Neuron (in vitro differentiated cells): ENCODE results near the gene ASCC1.

Experiments used
- H2AFZ ChIP-seq: one replicate; pipeline ENCODE4 v1.6.1; 2013; ENCODE audit warnings: low read depth, mild to moderate bottlenecking, inconsistent platforms, low read length, moderate library complexity
- H3K27me3 ChIP-seq: one replicate; pipeline ENCODE4 v1.6.1; 2013; ENCODE audit warnings: low read length; ENCODE audit not compliant: insufficient read depth
- H3K36me3 ChIP-seq: one replicate; pipeline ENCODE4 v1.6.1; 2013; ENCODE audit warnings: low read length; ENCODE audit not compliant: insufficient read depth
- H3K4me1 ChIP-seq: one replicate; pipeline ENCODE4 v1.6.1; 2013; ENCODE audit warnings: low read length; ENCODE audit not compliant: insufficient read depth
- H3K4me3 ChIP-seq: 2 replicates; pipeline ENCODE4 v1.5.1; 2013; ENCODE audit warnings: mild to moderate bottlenecking, low read length, moderate library complexity
- H3K9me3 ChIP-seq: one replicate; pipeline ENCODE4 v1.6.1; 2013; ENCODE audit warnings: low read length

Gene ASCC1

DNA sequence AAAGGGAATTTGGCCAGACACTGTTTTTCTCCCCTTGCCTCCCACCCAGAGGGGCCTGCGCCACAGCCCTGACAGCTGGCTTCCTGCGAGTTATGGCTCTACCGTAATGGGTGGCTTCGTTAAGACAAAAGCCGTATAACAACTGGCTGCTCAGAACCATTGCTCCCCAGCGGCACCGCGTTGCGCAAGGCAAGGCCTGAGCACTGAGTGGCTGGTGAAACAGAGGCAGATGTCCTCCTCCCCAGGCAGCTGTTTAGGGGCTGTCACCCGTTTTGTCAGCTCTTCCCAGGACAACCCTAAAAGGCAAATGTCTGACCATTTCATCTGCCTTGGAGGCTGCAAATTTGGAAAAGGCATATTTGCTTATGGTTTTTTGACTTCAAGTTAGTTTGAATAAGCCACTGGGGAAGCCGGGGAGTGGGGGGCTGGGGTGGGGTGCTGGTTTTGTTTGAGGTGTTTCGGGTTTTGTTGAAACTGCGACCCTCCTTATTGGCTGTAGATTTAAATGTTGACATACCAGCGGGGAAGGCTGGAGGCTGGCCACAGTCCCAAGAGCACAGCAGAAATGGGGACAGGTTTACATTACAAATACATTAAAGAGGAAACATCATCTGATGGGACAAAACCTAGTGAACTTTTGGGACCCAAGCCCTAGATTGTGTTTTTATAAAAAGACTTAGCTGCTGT lies 127.0 kb downstream of the ASCC1 start:
- Histone ChIP-seq H3K4me1 (peaks cover 26% of the 10 kb centered on the region), H3K36me3 (no peaks in the 10 kb centered on the region), H3K9me3 (no peaks in the 10 kb centered on the region), H3K4me3 (peak overlapping the region; percentile 48), H3K27me3 (peaks cover 30% of the 10 kb centered on the region), H2AFZ (peak overlapping the region; percentile 18)

DNA sequence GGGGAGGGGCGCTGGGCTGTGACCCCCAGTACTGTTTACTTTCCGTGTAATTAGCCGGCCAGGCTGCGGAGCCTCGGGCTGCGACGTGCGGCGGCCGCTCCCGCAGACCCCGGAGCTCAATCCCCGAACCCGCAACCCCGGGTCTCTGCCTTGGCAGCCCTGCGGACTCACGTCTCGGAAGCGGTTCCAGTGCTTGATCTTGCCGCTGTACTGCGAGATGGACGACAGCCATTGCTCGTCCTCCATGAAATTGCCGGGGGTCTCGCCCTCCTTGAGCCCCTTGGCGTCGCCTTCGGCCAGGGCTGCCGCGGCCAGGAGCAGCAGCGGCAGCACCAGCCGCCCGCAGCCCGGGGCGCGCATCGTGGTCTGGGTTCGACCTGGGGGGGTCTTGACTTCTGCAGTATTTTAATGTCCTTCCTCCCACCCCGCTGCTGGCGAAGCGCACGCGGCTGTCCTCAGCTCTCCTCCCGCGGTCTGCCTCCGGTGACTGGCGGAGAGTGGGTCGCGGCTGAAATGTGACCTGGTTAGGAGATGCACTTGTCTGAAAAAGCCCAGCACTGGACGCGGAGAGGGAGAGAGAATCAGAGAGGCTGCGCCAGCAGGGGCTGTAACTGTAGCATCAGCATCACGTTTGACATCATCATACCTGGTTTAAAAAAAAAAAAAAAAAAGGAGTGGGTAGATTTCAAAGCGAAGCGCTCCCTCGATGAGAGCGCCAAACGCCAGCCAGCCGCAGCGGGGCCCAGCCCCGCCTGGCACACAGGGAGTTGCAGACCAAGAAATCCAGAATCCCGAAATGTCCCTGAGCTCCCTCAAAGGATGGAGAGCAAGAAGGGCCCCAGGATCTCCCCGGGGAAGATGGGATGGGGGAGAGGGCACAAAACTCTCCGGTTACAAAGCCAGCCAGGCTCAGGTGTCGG lies 127.8 kb downstream of the ASCC1 start, which contains the start of gene SPOCK2:
Gene SPOCK2 (minus strand): TSS at position 583 of the 920 bp plus-strand sequence. CDS start 223 bp downstream, at position 360.
- Histone ChIP-seq H2AFZ (peak within 1 kb of the TSS; percentile 64), H3K4me3 (peak within 1 kb of the TSS; percentile 48), H3K36me3 (no peaks in the 10 kb centered on the region), H3K4me1 (peaks cover 26% of the 10 kb centered on the region), H3K9me3 (no peaks in the 10 kb centered on the region), H3K27me3 (peaks cover 30% of the 10 kb centered on the region)

DNA sequence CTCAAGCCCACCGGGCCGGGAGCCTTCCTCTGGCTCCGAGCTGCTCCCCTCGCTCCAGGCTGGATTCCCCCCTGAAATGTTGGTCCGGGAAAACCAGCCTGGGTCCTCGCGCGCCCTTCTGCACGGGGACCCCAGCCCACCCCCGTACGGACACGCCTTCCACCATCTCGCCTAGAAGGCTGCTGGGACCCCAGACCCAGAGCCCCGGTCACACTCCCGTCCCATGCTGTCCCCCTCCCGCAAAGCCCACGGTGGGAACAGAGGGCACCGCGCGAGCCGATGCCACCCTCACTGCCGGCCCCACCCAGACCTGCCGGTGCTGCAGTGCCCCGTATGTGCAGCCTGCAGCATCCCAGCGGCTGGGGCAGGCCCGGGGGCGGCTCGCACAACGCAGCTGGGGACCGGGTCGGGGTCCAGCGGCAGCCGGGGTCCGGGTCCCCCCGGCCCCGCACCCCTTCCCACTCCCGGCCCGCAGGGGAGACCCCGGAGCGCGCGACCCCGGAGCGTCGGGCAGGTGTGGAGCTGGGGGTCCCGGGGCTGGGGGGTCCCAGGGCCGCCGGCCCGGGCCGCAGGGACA lies 128.6 kb downstream of the ASCC1 start:
- peaks cover 26% of the 10 kb centered on the region for H3K4me1 ChIP-seq
- H3K4me3 ChIP-seq, result peak overlapping the region; percentile 48
- no peaks in the 10 kb centered on the region for H3K36me3 ChIP-seq
- peaks cover 30% of the 10 kb centered on the region for H3K27me3 ChIP-seq
- H2AFZ ChIP-seq, result peak overlapping the region; percentile 64
- no peaks in the 10 kb centered on the region for H3K9me3 ChIP-seq

DNA sequence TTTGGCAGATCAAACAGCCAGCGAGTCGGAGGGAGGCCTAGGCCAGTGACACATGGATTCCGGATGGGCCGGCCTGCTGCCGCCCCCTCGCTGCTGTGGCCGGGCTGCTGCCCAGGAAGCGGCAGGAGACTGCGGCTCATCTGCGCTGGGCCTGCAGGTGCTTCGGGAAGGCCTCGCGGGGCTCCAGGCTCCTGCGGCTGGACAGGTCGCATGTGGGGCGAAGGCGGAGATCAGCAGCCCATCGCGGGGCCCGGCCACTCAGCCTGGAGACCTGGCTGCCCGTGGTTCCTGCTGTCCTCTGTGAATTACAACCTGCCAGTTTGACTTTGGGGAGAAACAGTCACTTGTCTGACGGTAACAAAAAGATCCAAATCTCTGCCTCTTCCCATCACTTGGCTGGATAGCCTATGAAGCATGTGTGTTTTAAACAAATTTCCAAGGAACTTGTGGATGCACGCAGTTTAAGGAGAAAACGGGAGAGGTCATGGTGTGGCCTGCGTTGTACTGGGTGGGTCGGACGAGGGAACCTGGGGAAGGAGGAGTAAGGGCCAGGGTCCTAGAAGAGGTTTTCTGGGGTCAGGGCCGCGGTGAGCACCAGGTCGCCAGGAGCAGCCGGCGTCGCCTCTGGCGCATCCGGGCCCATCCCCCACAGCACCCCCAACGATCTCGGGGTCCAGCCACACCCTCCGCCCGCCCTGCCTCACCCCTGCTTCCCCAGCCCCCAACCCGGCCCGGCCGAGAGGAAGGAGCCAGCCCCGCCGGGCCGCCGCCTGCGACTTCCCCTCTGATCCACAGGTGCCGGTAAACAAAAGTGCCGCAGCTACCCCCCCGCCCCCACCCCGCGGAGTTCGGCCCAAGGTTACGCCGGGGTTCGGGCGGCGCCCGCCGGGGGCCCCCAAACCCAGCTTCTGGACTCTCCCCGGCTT lies 129.3 kb downstream of the ASCC1 start:
- Histone ChIP-seq H3K9me3 (no peaks in the 10 kb centered on the region), H3K36me3 (no peaks in the 10 kb centered on the region), H3K27me3 (peaks cover 30% of the 10 kb centered on the region), H3K4me3 (peak overlapping the region; percentile 48), H2AFZ (no peak overlapping the region), H3K4me1 (peaks cover 26% of the 10 kb centered on the region)

DNA sequence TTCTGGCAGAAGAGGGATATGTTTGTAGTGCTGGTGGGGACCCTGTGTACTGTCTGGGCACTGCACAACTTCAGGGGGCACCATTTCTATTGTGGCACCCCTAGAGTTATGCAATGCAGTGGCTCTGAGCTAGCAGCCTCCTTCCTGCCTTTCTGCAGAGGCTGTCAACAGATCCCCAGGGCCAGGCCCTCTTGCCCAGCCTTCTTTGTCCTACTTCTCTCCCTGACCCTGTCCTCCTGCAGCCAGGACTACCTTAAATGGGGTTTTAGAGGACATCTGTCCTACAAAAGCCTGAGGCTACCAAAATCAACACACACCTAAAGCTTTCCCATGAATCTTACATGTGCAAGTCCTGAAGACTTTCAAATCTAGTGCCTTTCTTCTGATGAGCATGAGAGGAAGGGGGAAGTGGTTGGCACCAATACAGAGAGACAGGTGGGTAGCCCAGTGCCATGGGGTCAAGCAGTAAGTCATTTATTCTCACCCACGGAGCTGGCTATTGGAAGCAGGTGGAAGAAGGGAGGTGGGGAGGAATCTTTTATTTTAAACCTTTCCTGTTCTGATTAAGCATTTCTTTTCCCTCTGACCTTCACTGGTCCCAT lies 130.1 kb downstream of the ASCC1 start:
- H3K36me3 ChIP-seq, result no peaks in the 10 kb centered on the region
- peaks cover 26% of the 10 kb centered on the region for H3K4me1 ChIP-seq
- H2AFZ ChIP-seq, result no peak overlapping the region
- no peak overlapping the region for H3K4me3 ChIP-seq
- peaks cover 30% of the 10 kb centered on the region for H3K27me3 ChIP-seq
- H3K9me3 ChIP-seq, result no peaks in the 10 kb centered on the region

DNA sequence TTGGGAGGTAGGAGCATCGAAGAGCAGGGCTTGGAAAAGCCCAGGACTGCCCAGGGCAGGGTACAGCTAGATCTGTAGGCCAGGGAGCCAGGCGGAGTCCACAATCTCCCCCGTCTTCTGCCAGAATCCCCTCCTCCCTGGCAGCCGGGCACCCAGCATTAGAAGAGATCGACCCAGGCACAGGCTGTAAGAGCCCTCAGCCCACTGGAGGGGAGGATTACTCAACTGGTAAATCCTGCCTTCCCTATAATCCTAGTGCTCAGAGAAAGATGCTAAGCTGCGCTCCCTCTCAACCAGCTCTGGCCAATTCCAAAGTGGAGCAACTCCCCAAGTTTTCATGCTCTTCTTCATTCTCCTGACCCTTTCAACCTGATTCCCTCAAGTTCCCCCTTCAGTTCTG lies 130.9 kb downstream of the ASCC1 start:
- no peak overlapping the region for H2AFZ ChIP-seq
- H3K4me3 ChIP-seq, result no peak overlapping the region
- peaks cover 26% of the 10 kb centered on the region for H3K4me1 ChIP-seq
- H3K36me3 ChIP-seq, result no peaks in the 10 kb centered on the region
- no peaks in the 10 kb centered on the region for H3K9me3 ChIP-seq
- H3K27me3 ChIP-seq, result peaks cover 30% of the 10 kb centered on the region

DNA sequence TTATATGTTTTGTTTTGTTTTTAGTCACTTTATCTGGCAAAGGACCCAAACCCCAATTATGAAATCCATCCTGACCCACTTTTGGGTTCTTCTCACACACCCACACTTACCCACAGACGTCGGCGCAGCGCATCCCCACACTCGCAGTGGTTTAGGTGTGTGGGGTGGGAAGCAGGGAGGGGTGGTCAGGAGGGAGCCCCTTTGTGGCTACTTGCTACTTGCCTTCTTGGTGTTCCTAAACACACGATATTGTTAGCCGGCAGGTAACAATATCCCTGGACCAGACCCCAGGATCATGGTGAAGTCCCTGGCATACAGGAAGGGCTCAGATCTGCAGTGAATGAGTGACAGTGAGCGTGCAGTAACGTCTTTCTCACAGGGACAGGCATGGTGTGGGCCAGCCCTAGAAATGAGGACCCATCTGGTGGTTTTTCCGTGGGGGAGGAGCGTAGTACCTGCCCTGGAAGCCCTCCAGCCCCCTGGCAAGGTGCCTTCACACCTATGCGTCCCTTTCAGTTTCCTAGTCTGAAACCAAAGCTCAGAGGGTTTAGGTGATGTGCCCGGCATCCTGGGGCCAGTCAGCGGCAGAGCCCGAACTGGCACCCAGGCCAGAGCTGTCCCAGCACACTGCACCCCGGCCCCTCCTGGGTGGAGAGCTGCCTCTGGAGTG lies 132.2 kb downstream of the ASCC1 start:
- no peak overlapping the region for H3K4me3 ChIP-seq
- H3K27me3 ChIP-seq, result peaks cover 28% of the 10 kb centered on the region
- H3K4me1 ChIP-seq, result peaks cover 34% of the 10 kb centered on the region
- no peaks in the 10 kb centered on the region for H3K9me3 ChIP-seq
- no peaks in the 10 kb centered on the region for H3K36me3 ChIP-seq
- no peak overlapping the region for H2AFZ ChIP-seq

DNA sequence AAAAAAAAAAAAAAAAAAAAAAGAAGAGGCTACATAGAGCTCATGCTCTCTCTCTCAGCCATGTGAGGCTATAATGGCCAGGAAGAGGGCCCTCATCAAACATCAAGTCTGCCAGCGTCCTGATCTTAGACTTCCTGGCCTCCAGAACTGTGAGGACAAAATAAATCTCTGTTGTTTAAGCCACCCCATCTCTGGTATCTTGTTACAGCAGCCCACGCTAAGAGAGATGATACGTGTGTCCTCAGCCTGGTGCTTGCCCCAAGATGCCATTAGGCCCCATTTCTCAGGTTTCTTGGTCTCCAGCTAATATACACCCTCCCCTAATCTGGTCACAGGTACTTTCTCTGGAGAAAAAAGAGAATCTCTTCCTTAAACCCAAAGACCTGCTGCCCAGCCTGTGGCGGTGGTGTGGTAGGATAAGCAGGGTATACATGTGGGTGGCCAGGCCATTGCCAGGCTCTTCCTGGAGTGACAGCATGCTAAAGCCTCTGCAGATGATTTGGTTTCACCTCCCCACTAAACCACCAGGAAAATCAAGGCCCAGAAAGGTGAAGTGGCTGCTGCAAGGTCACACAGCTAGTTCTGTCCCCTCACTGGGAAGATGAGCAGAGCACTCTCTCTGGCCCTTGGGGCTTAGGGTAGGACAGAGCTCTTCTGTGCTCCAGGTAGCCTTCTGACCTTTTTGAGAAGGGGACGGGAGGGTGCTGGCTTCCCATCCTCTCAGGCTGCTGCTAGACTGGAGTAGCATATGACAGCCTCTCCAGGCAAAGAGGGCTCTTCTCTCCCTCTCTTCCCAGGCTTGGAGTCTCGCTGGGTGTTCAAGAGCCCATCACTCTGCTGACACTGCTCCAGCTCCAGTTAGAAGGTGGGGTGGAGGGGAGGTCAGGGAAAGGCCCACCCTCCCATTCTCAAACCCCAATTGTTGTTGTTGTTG lies 133.0 kb downstream of the ASCC1 start:
- Histone ChIP-seq H3K4me1 (peaks cover 26% of the 10 kb centered on the region), H2AFZ (no peak overlapping the region), H3K9me3 (no peaks in the 10 kb centered on the region), H3K36me3 (no peaks in the 10 kb centered on the region), H3K27me3 (peaks cover 22% of the 10 kb centered on the region), H3K4me3 (no peak overlapping the region)

DNA sequence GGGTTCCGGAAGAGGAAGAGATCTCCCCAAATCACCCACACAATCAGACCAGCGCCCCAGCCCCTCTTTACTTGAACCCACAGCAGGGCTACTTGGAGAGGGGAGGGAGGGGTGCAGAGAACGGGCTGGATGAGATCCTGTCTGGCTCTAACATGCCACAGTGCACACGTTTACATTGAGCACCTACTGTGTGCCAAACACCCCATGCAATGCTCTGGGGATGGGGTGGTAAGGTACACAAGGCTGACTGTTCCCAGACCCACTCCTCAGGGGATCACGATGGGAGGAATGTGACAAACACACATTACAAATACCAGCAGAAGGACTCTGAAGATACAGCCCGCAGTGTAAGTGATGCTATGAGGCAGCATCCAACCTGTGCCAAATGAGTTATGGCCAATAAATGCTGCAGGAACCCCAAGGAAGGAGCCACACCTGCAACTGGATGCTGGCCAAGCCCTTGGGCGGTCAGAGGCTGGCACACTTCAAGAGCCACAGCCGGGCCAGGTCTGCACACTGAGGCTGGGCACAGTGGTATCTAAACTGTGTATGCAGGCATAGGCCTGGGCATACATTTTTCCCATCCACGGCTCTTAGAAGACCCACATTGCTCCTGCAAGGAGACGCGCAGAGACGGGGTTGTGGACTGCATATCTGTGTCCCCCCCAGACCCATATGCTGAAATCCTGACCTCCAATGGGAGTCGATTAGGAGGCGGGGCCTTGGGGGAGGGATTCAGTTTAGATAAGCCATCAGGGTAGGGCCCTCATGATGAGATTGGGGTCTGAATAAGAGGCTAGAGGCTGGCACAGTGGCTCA lies 134.1 kb downstream of the ASCC1 start:
- H3K4me1 ChIP-seq, result peaks cover 18% of the 10 kb centered on the region
- peaks cover 14% of the 10 kb centered on the region for H3K27me3 ChIP-seq
- H3K4me3 ChIP-seq, result no peak overlapping the region
- H2AFZ ChIP-seq, result no peak overlapping the region
- H3K36me3 ChIP-seq, result no peaks in the 10 kb centered on the region
- H3K9me3 ChIP-seq, result no peaks in the 10 kb centered on the region

DNA sequence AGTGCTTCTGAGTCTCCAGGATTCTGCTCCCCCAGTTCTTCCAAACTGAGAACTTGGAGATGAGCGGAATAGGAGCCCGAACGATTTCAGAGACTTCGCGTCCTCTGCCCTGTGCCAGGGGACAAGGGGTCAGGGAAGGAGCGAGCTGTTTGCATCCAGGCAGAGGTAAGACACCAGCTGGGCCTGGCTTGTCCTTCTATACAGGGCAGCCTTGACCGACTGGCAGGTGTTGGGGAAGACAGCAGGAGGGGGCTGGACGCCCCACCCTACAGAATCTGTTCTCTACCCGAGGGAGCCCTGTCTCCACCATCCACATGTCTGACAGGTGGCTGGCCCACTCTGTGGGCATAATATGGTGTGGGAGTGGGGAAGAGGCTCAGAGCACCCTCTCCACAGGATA lies 134.9 kb downstream of the ASCC1 start:
- no peak overlapping the region for H2AFZ ChIP-seq
- peaks cover 9% of the 10 kb centered on the region for H3K27me3 ChIP-seq
- no peak overlapping the region for H3K4me3 ChIP-seq
- H3K9me3 ChIP-seq, result no peaks in the 10 kb centered on the region
- H3K4me1 ChIP-seq, result peaks cover 11% of the 10 kb centered on the region
- no peaks in the 10 kb centered on the region for H3K36me3 ChIP-seq
